Common myeloid progenitor, CD34-positive (primary cell): ENCODE data around the gene TNN.

Experiments used
- CTCF ChIA-PET: fragments of 350-600 bp; sonication (Branson Sonifier 250); formaldehyde crosslinking; loops from one replicate; lab custom pipeline; 2021; ENCODE audit warnings: antibody characterized with exemption; lab: Charles Lee
- POLR2A ChIA-PET: fragments of 350-600 bp; sonication (Branson Sonifier 250); formaldehyde crosslinking; loops from one replicate; lab custom pipeline; 2021; ENCODE audit warnings: antibody characterized with exemption; lab: Charles Lee
- DNase-seq, 3 donors: peaks; one replicate each; pipeline versions ENCODE4 v3.0.0 to v3.0.0-alpha.2; 2013
- H3K27ac ChIP-seq, 2 experiments: 1 replicate in 1 of 2; 2 replicates in 1 of 2; pipeline ENCODE4 v1.7.0; 2013; ENCODE audit warnings: inconsistent platforms in 2 of 2, low read length in 2 of 2, mild to moderate bottlenecking in 2 of 2, low read depth in 1 of 2, moderate library complexity in 1 of 2; ENCODE audit not compliant: severe bottlenecking in 2 of 2, insufficient read depth in 1 of 2, poor library complexity in 1 of 2
- H3K27me3 ChIP-seq, 5 experiments: replicated peaks in 2 of 5; 1 replicate in 3 of 5; 2 replicates in 2 of 5; pipeline versions ENCODE4 v1.6.1 to v1.7.0; 2013; ENCODE audit warnings: low read length in 4 of 5, mild to moderate bottlenecking in 2 of 5, moderate library complexity in 2 of 5, inconsistent platforms in 1 of 5; ENCODE audit not compliant: insufficient read depth in 5 of 5, control insufficient read depth in 4 of 5
- H3K36me3 ChIP-seq, 4 experiments: 1 replicate in 2 of 4; 2 replicates in 2 of 4; pipeline versions ENCODE4 v1.6.1 to v1.7.0; 2013; ENCODE audit warnings: low read length in 3 of 4, control low read depth in 1 of 4, mild to moderate bottlenecking in 1 of 4; ENCODE audit not compliant: control insufficient read depth in 4 of 4, insufficient read depth in 4 of 4
- H3K4me1 ChIP-seq, 4 experiments: 1 replicate in 3 of 4; 2 replicates in 1 of 4; pipeline versions ENCODE4 v1.6.1 to v1.7.1; 2013; ENCODE audit warnings: low read length in 3 of 4, mild to moderate bottlenecking in 3 of 4, control low read depth in 1 of 4, inconsistent platforms in 1 of 4, moderate library complexity in 1 of 4; ENCODE audit not compliant: control insufficient read depth in 4 of 4, insufficient read depth in 4 of 4; ENCODE audit errors: control extremely low read depth in 1 of 4
- H3K4me3 ChIP-seq, 7 experiments: 1 replicate in 4 of 7; 2 replicates in 3 of 7; pipeline versions ENCODE4 v1.5.1 to v1.7.0; 2013; ENCODE audit warnings: mild to moderate bottlenecking in 7 of 7, low read length in 6 of 7, moderate library complexity in 6 of 7, inconsistent platforms in 2 of 7, low read depth in 2 of 7, control low read depth in 1 of 7; ENCODE audit not compliant: insufficient read depth in 4 of 7, control insufficient read depth in 1 of 7; ENCODE audit errors: extremely low read depth in 1 of 7
- H3K9me3 ChIP-seq, 5 experiments: 1 replicate in 4 of 5; 2 replicates in 1 of 5; pipeline versions ENCODE4 v1.6.1 to v1.7.1; 2013; ENCODE audit warnings: low read length in 4 of 5, mild to moderate bottlenecking in 2 of 5, inconsistent platforms in 1 of 5, low read depth in 1 of 5, moderate library complexity in 1 of 5; ENCODE audit not compliant: control insufficient read depth in 4 of 5, insufficient read depth in 2 of 5; ENCODE audit errors: control extremely low read depth in 1 of 5
- WGBS: methylation state at CpG from one replicate; pipeline ENCODE4 v1.1.5; 2013; ENCODE audit not compliant: insufficient coverage; 5-methylcytosine and 5-hydroxymethylcytosine counted together

The TNN gene

DNA sequence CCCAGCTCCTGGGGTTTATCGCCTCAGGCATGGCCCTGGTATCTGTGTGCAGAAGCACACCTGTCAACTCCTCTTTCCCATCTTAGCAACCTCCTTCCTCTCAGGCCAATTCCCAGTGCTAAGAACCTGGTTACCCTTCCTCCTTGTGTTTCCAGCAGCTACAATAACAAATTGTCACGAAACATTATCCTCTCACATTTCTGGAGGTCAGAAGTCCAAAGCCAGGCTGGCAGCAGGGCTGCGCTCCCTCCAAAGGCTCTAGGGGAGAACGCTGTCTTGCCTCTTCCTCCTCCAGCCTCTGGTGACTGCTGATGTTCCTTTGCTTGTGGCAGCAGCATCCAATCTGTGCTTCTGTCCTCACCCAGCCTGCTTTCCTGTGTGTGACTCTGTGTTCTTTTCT lies 33.7 kb upstream of the TNN start:
- Histone ChIP-seq H3K4me1 (peaks cover 0 to 5% (median 3%) of the 10 kb centered on the region in 4 experiments), H3K27me3 (no peaks in the 10 kb centered on the region), H3K27ac (no peak overlapping the region), H3K4me3 (no peak overlapping the region), H3K36me3 (no peaks in the 10 kb centered on the region), H3K9me3 (no peaks in the 10 kb centered on the region)
- ChIA-PET POLR2A (no interaction called here), CTCF (no interaction called here)
- DNase-seq, result no peak
- 94% methylated on average over 3 of the region's 4 CpGs for WGBS

DNA sequence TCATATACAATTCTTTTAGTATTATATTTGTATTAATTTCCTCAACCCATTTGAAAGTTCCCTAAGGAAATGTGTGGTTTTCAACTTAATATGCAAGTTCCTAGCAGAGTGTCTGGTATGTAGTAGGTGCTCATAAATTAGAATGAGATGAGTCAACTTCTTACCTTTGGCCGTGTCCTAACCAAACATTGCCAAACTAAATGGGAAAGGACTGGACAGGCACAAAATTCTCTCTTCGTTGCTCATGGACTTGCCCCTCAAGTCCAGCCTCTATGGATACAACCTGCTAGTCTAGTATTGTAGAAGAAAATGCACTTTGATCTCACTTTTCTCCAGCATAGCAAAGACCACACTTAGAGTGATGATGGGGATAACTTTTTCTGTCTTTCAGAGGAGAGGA lies 32.9 kb upstream of the TNN start:
- DNase-seq, result no peak
- Histone ChIP-seq H3K4me1 (peaks cover 0 to 5% (median 0%) of the 10 kb centered on the region in 4 experiments), H3K4me3 (no peak overlapping the region), H3K36me3 (no peaks in the 10 kb centered on the region), H3K27ac (no peak overlapping the region), H3K9me3 (no peaks in the 10 kb centered on the region), H3K27me3 (no peaks in the 10 kb centered on the region)
- ChIA-PET POLR2A (no interaction called here), CTCF (no interaction called here)
- WGBS, result 100% methylated on average over 1 of the region's 2 CpGs

DNA sequence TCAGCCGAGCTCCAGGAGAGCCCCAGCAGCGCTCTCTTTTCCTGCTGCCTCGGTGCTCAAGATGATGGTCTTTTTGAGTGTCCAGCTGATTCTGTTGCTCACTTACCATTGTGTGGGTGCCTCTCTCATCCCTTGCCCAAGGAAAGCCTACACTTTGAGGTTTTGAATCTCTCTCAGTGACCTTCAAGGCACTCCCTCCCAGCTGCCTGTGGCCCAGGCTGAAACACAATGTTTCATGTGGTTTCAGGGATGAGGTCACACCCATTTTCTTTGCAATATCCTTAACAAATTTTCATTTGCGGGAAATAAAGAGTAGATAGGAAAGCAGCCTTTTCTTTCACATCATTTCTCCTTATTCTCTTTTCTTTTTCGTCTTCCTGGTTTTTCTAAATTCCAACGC lies 31.8 kb upstream of the TNN start:
- Histone ChIP-seq H3K4me1 (no peaks in the 10 kb centered on the region), H3K27ac (no peak overlapping the region), H3K27me3 (no peaks in the 10 kb centered on the region), H3K36me3 (no peaks in the 10 kb centered on the region), H3K9me3 (no peaks in the 10 kb centered on the region), H3K4me3 (no peak overlapping the region)
- no peak for DNase-seq
- POLR2A ChIA-PET, result no interaction called here
- 95% methylated on average over 3 of the region's 6 CpGs for WGBS
- CTCF ChIA-PET, result interaction anchor here (1.5 kb wide), 1 partner anchor 89 kb away, joined by 3 read pairs; no protein-coding TSS in a partner anchor

DNA sequence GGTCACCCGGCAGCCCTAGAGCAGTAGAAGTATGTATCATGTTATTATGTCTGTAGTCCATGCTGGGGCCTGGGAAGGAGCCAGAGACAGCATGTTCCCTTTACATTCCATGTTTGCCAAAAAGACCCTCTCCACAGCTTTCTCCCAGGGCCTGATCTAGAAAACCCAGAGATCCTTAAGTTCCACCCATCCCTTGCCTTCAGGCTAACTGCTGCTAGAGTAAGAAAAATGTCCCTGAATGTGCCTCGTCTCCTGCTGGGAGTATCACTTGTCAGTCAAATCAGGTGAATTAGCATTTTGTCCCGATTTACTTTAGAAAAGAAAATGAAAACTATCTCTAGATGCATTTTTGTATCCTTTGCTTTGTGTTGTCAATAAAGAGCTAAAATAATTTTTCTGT lies 31.2 kb upstream of the TNN start:
- WGBS, result 86% methylated on average over 2 of the region's 3 CpGs
- H3K27ac ChIP-seq, result no peak overlapping the region
- ChIA-PET CTCF (interaction anchor here (1.1 to 1.5 kb wide), 2 partner anchors 84 to 89 kb away, joined by 3 read pairs; no protein-coding TSS in a partner anchor), POLR2A (no interaction called here)
- DNase-seq, result no peak
- no peaks in the 10 kb centered on the region for H3K4me1 ChIP-seq
- H3K36me3 ChIP-seq, result no peaks in the 10 kb centered on the region
- no peak overlapping the region for H3K4me3 ChIP-seq
- H3K27me3 ChIP-seq, result no peaks in the 10 kb centered on the region
- H3K9me3 ChIP-seq, result no peaks in the 10 kb centered on the region

DNA sequence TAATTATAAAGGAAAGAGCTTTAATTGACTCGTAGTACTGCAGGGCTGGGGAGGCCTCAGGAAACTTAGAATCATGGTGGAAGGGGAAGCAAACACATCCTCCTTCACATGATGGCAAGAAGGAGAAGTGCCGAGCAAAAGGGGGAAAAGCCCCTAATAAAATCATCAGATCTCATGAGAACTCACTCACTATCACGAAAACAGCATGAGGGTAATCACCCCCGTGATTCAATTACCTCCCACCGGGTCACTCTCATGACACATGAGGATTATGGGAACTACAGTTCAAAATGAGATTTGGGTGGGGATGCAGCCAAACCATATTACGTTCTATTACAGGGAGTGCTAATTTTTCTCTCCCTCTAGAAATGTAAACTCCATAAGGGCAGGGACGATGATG lies 30.2 kb upstream of the TNN start:
- CTCF ChIA-PET, result interaction anchor here (1.5 kb wide), 1 partner anchor 88 kb away, joined by 3 read pairs; no protein-coding TSS in a partner anchor
- WGBS, result 93% methylated on average over 2 of the region's 7 CpGs
- H3K36me3 ChIP-seq, result no peaks in the 10 kb centered on the region
- no peak overlapping the region for H3K4me3 ChIP-seq
- no peaks in the 10 kb centered on the region for H3K4me1 ChIP-seq
- POLR2A ChIA-PET, result no interaction called here
- H3K27me3 ChIP-seq, result no peaks in the 10 kb centered on the region
- no peak for DNase-seq
- H3K9me3 ChIP-seq, result no peaks in the 10 kb centered on the region
- H3K27ac ChIP-seq, result no peak overlapping the region

DNA sequence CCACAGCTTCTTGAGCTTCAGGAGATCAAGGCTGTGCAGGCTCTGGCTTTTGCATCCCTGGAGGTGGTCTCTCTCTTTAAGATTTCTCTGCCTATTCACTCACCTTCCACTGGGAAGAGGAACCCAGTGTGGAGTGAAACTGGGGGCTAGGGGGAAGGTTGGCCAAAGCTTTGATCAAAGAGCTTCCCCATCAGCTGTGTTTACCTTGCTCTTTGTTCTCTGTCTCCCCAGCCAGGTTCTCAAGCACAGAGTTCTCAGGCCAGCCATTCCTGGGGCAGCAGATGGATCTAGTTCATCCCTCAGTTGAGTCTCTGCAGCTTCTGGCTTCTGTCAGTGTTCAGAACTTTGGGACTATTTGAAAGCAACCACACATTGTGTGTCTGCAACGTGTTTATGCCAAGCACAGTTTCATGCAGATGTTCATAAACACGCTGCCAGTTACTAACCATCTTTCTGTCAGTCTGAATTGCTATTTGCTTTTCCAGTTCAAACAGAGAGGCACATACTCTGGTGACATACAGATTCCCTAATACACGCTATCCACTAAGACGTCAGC lies 27.2 kb upstream of the TNN start:
- Histone ChIP-seq H3K4me3 (no peak overlapping the region), H3K36me3 (no peaks in the 10 kb centered on the region), H3K27ac (no peak overlapping the region), H3K27me3 (no peaks in the 10 kb centered on the region), H3K9me3 (no peaks in the 10 kb centered on the region), H3K4me1 (no peaks in the 10 kb centered on the region)
- POLR2A ChIA-PET, result no interaction called here
- no peak for DNase-seq
- WGBS, result 90% methylated on average over 4 of the region's 4 CpGs
- CTCF ChIA-PET, result interaction anchor here (0.6 to 2.4 kb wide), 4 partner anchors 9 to 812 kb away, joined by 3 to 9 read pairs (median 4); no protein-coding TSS in a partner anchor

DNA sequence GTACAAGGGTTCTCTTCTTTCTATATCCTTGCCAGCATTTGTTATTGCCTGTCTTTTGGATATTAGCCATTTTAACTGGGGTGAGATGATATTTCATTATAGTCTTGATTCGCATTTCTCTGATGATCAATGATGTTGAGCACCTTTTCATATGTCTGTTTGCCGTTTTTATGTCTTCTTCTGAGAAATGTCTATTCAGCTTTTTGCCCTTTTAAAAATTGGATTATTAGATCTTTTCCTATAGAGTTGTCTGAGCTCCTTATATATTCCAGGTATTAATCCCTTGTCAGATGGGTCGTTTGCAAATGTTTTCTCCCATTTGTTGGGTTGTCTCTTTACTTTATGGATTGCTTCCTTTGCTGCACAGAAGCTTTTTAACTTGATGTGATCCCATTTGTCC lies 25.0 kb upstream of the TNN start:
- Histone ChIP-seq H3K36me3 (no peaks in the 10 kb centered on the region), H3K9me3 (no peaks in the 10 kb centered on the region), H3K4me1 (no peaks in the 10 kb centered on the region), H3K27me3 (no peaks in the 10 kb centered on the region), H3K4me3 (no peak overlapping the region), H3K27ac (no peak overlapping the region)
- CTCF ChIA-PET, result no interaction called here
- 100% methylated on average over 1 of the region's 3 CpGs for WGBS
- POLR2A ChIA-PET, result no interaction called here
- no peak for DNase-seq
